GOT3 (cell line): ENCODE results near the gene SH3RF3.

Experiments
- DNase-seq: peaks from one replicate; lab custom pipeline; 2025; ENCODE audit warnings: mixed read lengths; lab: John Stamatoyannopoulos, UW

SH3RF3 gene

DNA sequence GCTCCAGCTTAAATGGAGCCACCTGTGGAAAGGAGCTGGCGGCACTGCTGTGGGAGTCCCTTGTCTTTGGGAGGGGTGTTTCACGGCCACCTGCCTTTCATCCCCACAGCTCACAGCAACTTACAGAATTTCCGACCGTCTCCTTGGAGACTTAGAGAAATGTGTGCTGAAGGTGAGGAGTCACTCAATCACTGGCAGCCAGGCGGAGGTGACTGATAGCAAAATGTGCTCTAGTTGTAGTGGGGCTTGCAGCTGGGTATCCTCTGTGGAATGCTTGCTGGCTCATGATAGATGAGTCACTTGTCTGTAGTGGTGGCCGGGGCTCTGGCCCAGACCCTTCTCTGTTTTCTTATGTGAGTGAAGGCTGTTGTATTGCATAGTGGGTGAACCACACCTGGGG is 110.7 kb downstream of the SH3RF3 start:
- DNase-seq = no peak

DNA sequence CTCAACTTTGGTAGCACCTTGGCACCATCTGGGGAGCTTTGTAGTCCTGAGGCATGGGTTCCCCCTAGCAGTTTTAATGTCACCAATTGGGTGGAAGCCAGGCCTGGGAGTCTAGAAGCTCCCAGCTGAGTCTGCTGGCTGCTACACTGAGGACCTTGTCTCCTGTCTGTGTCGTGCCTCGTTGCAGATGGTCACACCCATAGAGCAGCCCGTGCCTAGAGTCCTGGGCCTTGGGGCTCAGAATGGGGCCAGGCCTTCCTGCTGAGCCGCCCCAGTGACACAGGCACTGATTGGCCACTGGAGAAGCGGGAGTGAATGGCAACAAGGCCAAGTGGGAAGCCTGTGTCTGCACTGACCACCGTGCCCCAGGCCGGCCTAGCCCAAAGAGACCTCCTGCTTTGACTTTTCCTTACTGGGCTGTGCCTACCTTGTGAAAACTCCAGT is 113.2 kb downstream of the SH3RF3 start:
- no peak for DNase-seq

DNA sequence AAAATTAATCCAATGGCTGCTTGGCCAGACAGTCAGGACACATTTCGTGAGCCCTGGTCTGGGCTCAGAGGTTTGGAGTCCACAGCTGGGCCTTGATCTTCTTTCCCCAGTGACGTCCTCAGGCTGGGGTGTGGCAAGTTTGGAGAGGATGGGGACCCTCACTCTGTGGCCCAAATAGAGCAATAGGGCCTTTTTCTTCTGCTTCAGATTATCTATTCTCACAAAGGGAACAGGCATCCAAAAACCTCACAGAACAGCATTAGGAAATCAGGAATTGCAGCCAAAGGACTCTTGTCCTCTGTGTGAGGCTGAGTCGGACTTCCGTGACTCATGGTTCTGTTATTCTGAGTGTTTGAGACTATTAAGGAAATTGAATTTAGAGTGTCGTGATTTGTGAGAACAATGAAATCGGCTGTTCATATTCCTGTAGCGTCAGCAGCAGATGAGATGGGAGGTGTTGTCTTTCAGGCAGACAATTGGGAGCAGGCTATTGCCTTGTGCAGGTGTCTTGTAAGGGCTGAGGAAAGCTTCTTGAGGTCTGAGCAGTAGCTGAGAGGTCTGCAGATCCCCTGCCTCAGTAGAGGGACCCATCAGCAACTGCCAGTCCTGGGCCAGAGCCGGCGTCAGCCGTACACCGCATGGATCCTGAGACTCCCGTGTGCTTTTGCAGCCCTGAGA is 113.8 kb downstream of the SH3RF3 start:
- DNase-seq = no peak

DNA sequence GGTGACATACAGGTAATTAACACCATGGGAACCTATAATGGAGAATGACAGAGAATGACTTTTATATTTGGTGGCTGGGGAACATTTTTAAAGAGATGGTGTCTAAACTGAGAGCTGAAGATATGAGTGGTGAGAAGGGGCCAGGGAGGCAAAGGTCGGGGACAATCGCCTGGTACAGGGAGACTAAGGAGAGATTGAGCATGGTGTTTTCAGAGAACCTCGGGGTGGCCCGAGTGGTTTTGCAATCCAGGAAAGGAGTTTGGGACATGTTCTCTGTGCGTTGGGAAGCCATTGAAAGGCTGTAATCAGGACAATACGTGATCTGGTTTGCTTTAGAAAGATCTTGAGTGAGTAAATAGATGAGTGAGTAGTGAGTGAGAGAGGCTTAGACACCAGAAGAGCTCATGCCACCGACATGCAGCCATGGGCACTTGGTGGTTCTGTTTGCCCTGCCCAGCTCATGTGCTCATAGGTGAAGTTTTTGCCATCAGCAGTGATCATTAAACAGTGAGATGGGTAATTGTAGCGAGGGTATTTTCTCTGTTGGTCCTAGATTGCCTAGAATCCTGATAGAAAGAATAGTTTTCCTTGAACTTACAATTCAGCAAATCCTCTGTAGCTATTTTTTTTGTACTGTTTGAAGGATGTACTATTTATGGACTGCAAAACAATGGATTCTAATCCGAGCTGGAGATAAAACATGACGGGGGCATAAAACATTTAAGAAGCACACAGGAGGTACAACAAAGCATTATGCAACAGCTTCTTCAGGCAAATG is 114.7 kb downstream of the SH3RF3 start:
- no peak for DNase-seq

DNA sequence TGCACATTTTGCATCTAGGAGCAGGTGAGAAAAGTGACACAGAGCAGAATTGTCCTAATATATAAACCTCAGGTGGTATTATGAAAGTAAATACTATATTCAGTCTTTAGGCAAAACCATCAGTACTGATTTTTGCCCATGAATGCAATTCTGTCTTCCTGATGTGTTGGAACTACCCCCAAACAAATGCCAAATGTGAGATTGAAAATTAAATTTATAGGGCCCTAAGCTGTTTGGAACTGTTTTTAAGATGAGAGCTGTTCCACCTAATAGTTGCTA is 115.2 kb downstream of the SH3RF3 start:
- no peak for DNase-seq

DNA sequence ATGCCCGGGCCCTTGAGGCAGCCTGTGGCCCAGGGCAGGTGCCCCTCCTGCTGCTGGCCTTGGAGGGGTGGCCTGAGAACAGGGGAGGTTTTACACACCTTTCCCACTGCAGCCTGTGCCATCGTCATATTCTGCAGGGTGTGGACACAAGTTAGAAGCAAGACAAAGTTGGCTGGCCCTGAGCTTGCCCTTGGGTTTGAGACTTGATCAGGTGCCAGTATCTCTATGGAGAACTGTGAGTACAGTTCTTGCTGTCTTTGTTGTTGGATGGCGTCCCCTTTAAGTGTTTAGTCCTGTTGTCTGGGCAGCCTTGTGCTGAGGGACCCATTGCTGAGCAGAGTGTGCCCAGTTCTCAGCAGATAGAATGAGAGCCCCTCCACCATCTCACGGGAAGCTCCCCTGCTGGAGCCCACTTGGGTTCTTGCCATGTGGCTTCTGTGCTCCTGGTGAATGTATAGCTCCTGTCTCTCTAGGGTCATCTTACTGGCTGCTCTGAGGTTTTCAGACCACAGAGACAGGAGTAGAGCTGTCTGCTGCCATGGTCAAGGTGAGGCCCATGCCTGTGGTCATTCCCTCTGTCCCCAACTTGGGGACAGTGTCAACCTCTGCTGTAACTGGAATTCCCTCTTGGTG is 115.9 kb downstream of the SH3RF3 start:
- no peak for DNase-seq

DNA sequence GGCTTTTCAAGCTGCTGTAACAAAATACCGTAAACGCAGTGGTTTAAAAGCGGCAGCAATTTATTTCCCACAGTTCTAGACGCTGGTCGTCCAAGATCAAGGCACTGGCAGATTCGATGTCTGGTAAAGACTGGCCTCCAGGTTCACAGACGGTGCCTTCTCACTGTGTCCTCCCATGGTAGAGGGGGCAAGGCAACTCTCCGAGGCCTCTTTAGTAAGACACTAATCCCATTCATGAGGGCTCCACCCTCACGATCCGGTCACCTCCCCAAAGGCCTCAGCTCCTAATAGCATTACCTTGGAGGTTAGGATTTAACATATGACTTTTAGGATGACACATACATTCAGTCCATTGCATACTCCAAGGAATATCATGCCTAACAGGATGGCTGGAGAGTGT is 117.2 kb downstream of the SH3RF3 start:
- DNase-seq = no peak

DNA sequence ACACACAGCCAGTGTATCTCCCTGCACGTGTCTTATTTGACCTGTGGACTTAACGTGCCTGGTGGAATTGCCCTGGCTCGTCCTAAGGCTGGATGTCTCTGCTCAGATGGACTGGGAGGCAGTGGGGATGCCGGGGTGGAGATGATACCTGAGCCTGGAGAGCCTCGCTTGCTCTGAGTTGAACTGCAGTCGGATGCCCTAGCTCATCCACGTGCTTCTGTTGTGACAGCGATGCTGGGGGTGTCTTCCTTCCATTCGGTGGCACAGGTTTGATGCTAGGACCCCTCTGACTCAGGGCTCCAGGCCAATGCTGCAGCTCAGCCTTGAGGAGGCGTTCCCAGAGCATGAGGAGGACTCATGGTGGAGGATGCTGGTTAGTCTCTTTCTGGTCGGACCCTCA is 117.6 kb downstream of the SH3RF3 start:
- no peak for DNase-seq

DNA sequence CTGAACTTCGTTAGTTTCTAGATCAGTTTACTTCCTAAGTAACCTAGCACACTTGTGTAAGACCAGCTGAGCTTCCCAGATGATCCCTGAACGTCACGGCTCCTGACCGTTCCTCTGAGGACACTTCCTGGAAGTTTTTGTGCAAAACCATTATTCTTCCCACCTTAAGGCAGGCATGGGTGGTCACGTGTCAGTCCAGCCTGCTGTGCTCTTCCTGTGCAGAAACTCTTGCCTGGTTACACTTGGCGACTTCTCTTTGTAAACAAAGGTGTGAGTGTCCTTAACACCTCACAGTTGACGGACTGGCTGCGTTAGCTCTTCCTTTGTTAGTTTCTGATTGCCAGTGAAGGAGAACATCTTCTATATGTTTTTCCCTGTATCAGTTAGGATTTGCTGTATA is 118.3 kb downstream of the SH3RF3 start:
- DNase-seq = no peak

DNA sequence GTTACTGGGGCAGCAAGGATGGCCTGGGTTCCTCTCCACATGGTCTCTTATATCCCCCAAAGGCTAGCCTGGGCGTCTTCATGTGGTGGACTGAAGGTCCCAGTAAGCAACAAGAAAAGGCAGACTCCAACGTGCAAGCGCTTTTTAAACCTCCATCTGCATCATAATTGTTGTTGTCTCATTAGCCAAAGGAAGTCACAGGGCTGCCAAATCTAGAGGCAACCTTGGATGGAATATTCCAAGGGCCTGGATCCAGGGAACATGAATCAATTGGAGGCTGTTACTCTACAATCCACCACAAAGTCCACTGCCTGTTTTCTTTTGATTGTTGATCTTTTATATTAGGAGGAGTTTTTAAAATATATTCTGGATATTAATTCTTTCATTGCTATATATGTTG is 118.8 kb downstream of the SH3RF3 start:
- no peak for DNase-seq

DNA sequence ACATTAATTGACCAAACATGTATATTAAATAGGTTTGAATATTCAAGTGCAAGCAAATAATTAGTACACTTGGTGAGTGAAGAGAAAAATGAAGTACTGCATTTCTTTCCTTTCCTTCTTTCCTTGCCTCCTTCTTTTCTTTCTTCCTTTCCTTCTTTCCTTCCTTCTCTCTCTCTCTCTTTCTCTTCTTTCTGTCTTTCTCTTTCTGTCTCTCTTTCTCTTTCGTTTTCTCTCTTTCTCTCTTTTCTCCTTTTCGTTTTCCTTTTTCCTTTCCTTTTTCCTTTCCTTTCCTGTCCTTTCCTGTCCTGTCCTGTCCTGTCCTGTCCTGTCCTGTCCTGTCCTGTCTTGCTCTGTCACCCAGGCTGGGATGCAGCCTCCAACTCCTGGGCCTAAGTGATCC is 119.6 kb downstream of the SH3RF3 start:
- DNase-seq = no peak

DNA sequence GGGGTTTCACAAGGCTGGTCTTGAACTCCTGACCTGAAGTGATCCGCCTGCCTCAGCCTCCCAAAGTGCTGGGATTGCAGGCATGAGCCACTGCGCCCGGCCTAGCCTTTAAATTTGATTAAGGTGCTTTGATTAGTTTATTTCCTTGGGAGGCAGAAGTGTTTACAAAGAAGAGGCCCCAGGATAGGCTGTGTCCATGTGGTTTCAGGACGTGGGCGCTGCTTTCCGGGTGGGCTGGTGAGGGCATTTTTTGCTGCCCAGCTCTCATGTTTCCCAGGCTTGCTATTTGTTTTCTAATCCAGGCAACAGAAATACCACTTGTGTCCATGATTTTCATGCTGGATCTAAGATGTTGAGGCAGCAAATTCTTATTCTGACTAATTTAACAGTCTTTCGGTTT is 124.2 kb downstream of the SH3RF3 start:
- no peak for DNase-seq

DNA sequence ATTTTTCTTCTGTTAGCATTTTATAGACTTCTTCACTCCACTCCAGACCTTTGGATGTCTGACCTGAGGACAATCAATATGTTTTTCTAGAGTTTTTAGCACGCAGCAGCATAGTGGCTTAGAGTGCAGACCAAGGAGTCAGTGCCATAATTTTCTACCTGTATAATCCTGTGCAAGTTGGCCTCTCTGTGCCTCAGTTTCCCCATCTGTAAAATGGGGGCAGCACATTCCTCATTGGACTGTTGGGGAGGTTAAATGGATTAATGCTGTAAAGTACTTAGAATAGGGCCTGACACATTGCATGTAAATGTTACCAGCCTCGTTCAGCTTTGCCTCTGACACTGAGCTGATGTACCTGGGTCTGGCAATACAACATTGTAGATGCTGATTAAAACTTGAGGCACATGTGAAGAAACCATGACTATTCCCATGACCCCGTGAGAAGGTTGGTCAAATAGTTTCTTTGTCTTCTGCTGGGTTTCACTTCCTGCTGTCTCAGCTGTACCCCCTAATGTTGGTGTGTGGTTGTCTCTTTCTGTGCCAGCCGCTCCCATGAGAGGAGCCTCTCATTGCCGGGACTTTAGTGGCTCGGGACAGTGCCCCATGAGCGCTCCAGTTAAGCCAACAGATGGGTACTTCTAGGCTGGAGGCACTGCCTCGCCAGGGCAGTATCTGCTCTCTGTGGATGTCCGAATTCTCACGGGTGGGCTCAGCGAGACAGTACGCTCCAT is 125.3 kb downstream of the SH3RF3 start:
- DNase-seq = no peak

DNA sequence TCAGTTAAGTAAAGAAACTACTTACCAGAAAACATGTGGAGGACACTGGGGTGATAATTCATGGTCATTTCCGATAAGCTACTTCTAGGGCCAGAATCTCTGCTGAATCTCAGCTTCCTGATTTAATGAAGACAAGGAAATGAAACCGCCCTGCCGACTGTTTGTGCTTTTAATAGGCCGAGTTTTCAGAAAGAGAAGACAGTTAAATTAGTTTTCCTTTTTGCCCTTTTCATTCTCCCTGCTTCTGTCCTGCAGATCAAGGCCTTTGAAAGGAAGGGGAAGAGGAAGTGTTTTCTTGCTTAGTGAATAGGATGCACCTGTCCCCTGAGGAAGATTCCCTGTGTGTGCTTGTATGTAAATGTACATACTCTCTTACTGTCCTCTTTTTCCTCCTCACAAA is 126.6 kb downstream of the SH3RF3 start:
- DNase-seq = no peak

DNA sequence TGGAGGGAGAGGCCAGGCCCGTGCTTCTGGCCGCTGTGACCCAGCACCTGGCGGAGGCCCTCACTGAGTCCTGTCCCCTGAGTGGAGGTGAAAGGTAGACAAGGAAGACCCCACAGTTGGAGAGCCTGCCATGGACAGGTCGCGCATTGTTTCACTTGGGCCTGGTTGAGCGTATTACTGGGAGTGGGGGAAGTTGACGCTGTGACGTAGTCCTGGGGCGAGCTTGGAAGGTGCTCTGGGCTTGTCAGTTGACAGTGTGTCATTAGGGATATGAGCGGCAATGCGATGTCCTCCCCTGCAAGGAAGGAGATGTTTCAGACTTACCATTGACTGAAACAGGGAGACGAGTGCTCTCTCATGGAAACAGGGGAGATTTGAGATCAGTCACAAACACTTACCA is 127.1 kb downstream of the SH3RF3 start:
- no peak for DNase-seq

DNA sequence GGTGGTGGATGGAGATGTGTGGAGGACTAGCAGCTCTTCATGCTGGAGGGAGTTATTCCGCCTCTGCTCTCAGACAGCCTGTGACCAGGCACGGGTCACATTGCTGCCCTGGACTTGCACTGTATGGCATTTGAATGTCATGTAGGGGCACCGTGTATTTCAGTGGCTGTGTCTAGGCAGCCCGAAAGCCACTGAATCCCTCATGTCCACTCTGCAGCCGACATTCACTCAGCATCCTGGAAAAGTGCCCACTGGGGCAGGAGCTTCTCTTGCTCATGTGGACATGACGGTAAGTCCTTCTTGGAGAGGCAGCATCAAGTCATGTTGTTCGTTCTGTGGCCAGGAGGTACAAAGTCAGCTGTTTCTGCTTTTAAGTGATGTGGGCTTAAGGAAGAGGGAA is 127.9 kb downstream of the SH3RF3 start:
- DNase-seq = no peak

DNA sequence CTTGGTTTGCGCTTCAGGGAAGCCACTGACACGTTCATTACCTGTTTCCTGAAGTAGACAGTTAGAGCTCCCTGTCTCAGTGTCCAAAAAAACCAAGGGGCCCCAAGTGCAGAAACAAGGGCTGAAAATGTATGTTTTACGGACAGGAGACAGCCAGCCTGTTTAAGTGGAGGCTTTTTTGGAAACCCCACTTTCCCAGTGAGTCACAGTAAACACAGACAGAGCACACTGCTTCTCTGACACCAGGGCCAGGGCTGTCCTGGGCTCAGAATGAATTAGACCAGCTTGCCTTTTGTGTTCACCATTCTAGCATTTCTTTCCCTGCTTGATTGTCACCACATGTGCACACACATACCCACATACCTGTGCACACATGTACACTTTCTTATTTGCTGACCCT is 128.6 kb downstream of the SH3RF3 start:
- DNase-seq = no peak

DNA sequence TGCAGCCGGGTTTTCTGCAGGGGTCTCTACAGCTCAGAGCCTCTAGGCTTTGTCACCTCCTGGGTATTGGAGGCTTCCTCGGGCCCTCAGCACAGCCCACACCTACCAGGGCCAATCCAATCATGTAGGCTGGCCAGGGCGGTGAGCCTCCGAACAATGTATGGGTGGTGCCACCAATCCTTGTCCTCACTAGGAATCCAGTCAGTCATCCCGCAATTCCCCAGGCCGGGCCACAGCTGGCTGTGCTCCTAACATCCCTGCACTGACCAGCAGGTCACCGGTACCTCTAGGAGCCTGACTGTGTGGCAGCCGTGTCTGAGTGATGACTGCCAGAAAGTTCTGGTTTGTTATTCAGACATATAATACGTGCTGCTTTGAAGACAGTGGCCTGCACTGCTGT is 129.4 kb downstream of the SH3RF3 start:
- DNase-seq = no peak

DNA sequence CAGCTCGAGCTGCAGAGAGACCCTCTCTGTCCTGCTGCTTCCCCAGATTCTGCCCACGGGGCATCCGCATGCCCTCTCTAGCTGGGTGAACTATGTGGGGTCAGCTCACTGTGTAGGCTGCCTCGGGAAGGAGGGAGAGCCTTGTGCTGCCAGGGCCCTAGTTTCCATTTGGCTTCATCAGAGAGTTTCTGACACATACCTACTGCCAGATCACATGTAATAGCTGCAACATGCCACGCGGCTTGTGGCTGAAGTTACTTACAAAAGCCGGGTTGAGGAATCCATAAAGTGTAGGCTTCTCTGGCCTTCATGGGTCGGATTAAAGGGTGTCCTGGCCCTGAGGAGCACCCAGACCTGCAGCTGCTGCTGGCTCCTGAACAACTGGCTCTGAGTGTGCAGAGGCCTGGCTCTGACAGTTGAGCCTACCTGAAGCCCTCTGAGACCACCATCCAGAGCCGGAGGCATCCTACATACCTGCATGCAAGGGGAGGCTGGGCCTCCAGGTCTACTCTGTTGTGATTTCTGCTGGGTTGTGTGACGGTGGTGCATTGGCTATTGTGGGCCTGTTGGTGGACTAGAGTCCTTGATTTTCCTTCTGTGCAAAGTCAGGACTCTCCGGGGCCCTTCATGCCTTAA is 130.0 kb downstream of the SH3RF3 start:
- DNase-seq = no peak

DNA sequence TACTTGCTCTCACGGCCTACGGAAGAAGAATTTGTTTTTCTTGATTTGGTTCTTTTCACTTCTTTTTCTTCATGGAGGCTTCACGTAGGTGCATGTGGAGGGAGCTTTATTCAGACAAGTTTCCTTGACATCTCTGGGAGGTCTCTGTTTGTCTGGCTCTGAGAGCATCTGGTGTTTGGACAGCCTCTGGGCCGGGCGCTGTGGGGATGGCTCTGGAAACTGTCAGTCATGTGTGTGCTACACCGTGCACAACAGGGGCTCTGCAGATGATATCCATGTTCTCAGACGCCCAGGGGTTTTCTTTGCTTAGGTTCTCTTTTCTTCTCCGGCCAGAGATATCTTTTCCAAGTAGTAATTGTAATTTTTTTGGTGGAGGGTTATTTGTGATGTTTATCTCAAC is 130.7 kb downstream of the SH3RF3 start:
- no peak for DNase-seq

DNA sequence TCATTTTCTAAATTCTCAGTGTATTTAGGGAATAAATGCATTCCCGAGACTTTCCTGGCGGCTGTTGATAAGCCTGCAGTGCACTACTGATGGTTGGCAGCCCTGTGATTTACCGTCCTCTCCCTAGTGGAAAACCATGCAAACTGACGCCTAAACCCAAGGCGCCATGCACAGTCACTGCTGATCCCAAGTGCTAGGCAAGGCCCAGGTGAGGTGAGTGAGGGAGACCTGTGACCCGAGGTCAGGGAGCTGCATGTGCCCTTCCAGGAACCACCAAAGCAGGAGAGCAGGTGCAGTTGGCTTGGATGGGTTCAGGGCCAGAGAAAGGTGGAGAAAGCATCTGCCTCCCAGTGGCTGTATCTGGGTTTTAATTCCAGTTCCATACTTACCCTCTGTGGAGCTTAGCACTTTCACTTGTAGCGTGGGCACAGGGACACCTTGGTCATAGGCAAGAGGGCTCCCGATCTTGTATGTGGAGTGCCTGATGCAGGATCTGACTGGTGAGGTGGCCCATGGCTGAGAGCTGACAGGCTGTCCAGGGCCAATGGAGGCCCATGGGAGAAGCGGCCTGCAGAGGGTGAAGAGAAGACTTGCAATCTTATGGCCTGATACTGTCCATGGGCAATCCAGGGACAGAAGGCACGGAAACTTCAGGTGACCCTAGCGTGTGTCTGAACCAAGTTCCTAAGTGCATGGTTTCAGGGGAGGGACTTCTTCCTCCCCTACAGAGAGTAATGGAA is 131.3 kb downstream of the SH3RF3 start:
- DNase-seq = no peak
